ENCODE results near the gene SLC16A13.

SLC16A13 gene

DNA sequence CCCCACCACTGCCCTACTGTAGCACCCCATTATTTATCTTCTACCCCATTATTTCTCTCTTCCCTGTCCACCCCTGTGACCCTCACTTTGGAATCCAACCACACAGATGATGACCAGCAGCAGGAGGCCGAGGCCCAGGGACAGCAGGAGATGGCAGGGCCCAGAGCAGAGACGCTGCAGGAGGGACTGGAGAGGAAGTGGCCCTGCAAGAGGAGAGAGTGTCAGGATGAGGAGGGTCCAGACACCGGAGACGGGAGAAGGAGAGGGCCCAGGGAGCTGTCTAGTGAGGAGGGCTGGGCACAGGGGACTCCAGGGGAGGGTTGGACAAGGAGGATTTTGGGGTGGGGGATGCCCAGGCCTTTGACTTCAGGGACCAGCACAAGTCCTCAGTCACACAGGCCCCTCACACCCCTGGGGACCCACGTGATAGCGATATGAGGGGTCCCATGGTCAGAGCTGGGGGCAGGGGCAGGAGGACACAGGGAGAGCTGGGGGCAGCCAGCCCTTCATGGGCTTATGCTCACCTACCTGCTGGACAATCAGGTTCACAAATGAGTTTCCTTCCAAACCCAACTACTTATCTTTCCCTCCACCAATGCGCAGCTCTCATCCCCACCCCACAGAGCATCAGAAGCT lies 42.2 kb downstream of the SLC16A13 start:
- POLR2A ChIA-PET = no interaction called here
- CTCF ChIA-PET = no interaction called here
- TF ChIP-seq L3MBTL2 (conservative IDR thresholded peaks at IDR 0.05) = no peak
- no peak for TF ChIP-seq SUZ12 (IDR thresholded peaks at IDR 0.05)
- no peak for TF ChIP-seq TARDBP (IDR thresholded peaks at IDR 0.05)
- TF ChIP-seq ZNF384 (IDR thresholded peaks at IDR 0.05) = no peak
- TF ChIP-seq NFRKB (IDR thresholded peaks at IDR 0.05) = no peak
- no peak for TF ChIP-seq ELF4 (IDR thresholded peaks at IDR 0.05)
- no peak for TF ChIP-seq CTBP1 (IDR thresholded peaks at IDR 0.05; ENCODE audit: borderline replicate concordance)
- TF ChIP-seq SP1 (IDR thresholded peaks at IDR 0.05) = no peak
- no peak for DNase-seq (ENCODE audit: extremely low spot score)

GRCh38 chr17:7078711-7079110 lies 42.9 kb downstream of the SLC16A13 start:
- TF ChIP-seq BHLHE40 (IDR thresholded peaks at IDR 0.05; ENCODE audit: borderline replicate concordance) (no peak), LEF1 (IDR thresholded peaks at IDR 0.05; ENCODE audit: borderline replicate concordance) (no peak), NFRKB (IDR thresholded peaks at IDR 0.05) (no peak), CTBP1 (IDR thresholded peaks at IDR 0.05; ENCODE audit: borderline replicate concordance) (no peak), FOXM1 (IDR thresholded peaks at IDR 0.05; ENCODE audit: borderline replicate concordance) (no peak), FOXA1 (IDR thresholded peaks at IDR 0.05) (no peak), TARDBP (IDR thresholded peaks at IDR 0.05) (no peak), ELF4 (IDR thresholded peaks at IDR 0.05) (no peak), L3MBTL2 (conservative IDR thresholded peaks at IDR 0.05) (no peak), SP1 (IDR thresholded peaks at IDR 0.05) (no peak), SUZ12 (IDR thresholded peaks at IDR 0.05) (no peak), FOXK2 (IDR thresholded peaks at IDR 0.05) (no peak)
- ChIA-PET POLR2A (no interaction called here), CTCF (no interaction called here)
- no peak for DNase-seq (ENCODE audit: extremely low spot score)

GRCh38 chr17:7079581-7080455 lies 44.0 kb downstream of the SLC16A13 start, which contains the start of gene CLEC10A:
CLEC10A (minus strand) TSS chr17:7080251; CDS start chr17:7078812, 1,439 bp downstream.
- POLR2A ChIA-PET = no interaction called here
- DNase-seq (ENCODE audit: extremely low spot score) = no peak
- CTCF ChIA-PET = interaction anchor here (0.6 kb wide), 1 partner anchor 739 kb away, joined by 4 read pairs; no protein-coding TSS in a partner anchor
- TF ChIP-seq FOXA1 (IDR thresholded peaks at IDR 0.05) (no peak), ZNF384 (IDR thresholded peaks at IDR 0.05) (no peak)

DNA sequence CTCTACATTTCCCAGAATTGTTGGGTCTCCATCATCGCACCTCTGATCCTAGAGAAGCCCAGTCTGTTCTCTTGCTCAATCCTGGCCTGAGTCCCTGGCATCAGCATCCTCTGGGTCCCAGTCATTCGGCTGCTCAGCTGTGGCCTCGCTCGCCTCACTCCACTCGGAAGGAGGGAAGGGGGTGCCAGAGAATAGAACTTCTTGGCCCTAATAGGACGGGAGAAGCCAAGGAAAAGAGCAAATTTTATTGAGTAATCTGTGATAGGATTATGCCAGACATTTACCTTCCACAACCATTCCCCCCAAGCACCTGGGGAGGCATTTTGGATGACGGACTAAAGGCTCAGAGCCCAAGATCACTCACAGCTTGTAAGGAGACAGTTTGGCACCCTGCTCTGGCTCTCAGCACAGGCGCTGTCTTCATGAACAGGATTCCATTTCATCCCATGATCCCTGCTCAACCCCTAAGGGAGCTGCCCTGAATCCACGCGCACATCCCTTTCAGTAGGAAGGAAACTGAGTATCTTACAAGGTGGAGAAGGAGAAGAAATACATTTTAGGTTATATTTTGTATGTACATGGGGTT lies 44.7 kb downstream of the SLC16A13 start:
- POLR2A ChIA-PET = no interaction called here
- CTCF ChIA-PET = interaction anchor here (0.6 kb wide), 1 partner anchor 738 kb away, joined by 4 read pairs; no protein-coding TSS in a partner anchor
- TF ChIP-seq TARDBP (IDR thresholded peaks at IDR 0.05) (no peak), CTBP1 (IDR thresholded peaks at IDR 0.05; ENCODE audit: borderline replicate concordance) (no peak), ZNF384 (IDR thresholded peaks at IDR 0.05) (no peak), LEF1 (IDR thresholded peaks at IDR 0.05; ENCODE audit: borderline replicate concordance) (no peak), ARNT (IDR thresholded peaks at IDR 0.05) (no peak), HDGF (IDR thresholded peaks at IDR 0.05; ENCODE audit: borderline replicate concordance) (no peak), FOXK2 (IDR thresholded peaks at IDR 0.05) (no peak), SP1 (IDR thresholded peaks at IDR 0.05) (no peak), FOXM1 (IDR thresholded peaks at IDR 0.05; ENCODE audit: borderline replicate concordance) (no peak), FOXA1 (IDR thresholded peaks at IDR 0.05) (no peak), SUZ12 (IDR thresholded peaks at IDR 0.05) (no peak), PKNOX1 (IDR thresholded peaks at IDR 0.05) (no peak), ELF4 (IDR thresholded peaks at IDR 0.05) (no peak), BHLHE40 (IDR thresholded peaks at IDR 0.05; ENCODE audit: borderline replicate concordance) (no peak), L3MBTL2 (conservative IDR thresholded peaks at IDR 0.05) (no peak)
- DNase-seq (ENCODE audit: extremely low spot score) = no peak

DNA sequence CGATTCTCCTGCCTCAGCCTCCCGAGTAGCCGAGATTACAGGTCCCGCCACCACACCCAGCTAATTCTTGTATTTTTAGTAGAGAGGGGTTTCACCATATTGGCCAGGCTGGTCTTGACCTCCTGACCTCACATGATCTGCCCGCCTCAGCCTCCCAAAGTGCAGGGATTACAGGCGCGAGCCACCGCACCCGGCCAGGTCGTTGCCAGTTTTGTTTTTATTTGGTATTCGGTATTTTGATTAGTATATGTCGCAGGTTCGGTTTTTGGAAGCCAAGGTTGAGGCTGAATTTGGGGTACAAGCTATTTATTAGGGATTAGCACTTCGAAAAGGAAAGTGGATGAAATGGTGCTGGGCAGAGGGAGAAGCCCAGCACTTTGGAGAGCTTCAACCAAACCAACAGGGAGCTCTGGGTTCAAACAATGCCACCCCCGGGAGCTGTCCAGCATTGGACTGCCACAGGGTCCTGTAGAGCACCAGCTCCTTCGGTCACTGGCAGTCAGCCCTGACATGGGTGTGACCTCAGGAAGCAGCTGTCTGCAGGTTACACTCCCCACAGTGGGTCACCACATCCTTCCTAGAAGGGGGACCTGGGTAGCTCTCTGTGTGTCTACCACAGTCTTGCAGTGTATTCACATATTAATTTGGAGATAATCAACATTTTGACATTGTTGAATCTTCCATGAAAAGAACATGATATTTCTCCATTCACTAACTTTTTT lies 45.7 kb downstream of the SLC16A13 start:
- CTCF ChIA-PET = no interaction called here
- no peak for DNase-seq (ENCODE audit: extremely low spot score)
- TF ChIP-seq FOXA1 (IDR thresholded peaks at IDR 0.05) (no peak), ARNT (IDR thresholded peaks at IDR 0.05) (no peak), FOXM1 (IDR thresholded peaks at IDR 0.05; ENCODE audit: borderline replicate concordance) (no peak), LEF1 (IDR thresholded peaks at IDR 0.05; ENCODE audit: borderline replicate concordance) (no peak), ZNF384 (IDR thresholded peaks at IDR 0.05) (no peak), HDGF (IDR thresholded peaks at IDR 0.05; ENCODE audit: borderline replicate concordance) (no peak)
- POLR2A ChIA-PET = no interaction called here

DNA sequence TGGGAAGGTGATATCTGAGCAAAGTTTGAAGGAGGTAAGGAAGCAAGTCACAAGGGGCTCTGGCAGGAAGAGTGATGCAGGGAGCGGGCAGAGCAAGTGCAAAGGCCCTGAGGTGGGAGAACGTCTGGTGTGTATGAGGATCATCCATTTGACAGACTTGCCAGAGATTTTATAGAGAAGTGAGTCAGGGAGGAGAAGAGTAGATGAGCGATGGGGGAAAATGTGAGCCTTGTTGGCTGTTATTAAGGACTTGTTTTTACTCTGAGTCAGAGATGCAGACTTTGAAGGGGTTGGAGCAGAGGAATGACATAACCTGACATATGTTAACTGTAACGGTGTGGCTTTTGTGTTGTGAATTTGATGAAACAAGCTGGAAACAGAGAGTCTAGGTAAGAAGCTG lies 47.8 kb downstream of the SLC16A13 start:
- ChIA-PET CTCF (no interaction called here), POLR2A (interaction anchor here (1.1 kb wide), 1 partner anchor 9 kb away, joined by 4 read pairs; no protein-coding TSS in a partner anchor)
- TF ChIP-seq TARDBP (IDR thresholded peaks at IDR 0.05) (no peak), FOXM1 (IDR thresholded peaks at IDR 0.05; ENCODE audit: borderline replicate concordance) (no peak), HDGF (IDR thresholded peaks at IDR 0.05; ENCODE audit: borderline replicate concordance) (no peak), ELF4 (IDR thresholded peaks at IDR 0.05) (no peak), BHLHE40 (IDR thresholded peaks at IDR 0.05; ENCODE audit: borderline replicate concordance) (no peak), CTBP1 (IDR thresholded peaks at IDR 0.05; ENCODE audit: borderline replicate concordance) (no peak), SUZ12 (IDR thresholded peaks at IDR 0.05) (no peak)
- DNase-seq (ENCODE audit: extremely low spot score) = no peak
